DOHH2 (cell line): ENCODE results near the gene CNNM3.

Source experiments
- H3F3A ChIP-seq: fragments of 200-600 bp; sonication (generic), shearing (Covaris generic); 2 replicates; pipeline ENCODE4 v1.6.0; 2016; ENCODE audit warnings: antibody characterized with exemption, mild to moderate bottlenecking; ENCODE audit not compliant: control insufficient read depth, insufficient read depth
- H3K27ac ChIP-seq: fragments of 200-600 bp; sonication (generic); 2 replicates; pipeline ENCODE4 v1.5.1; 2014; ENCODE audit warnings: low read depth, mild to moderate bottlenecking, low read length, moderate library complexity
- H3K27me3 ChIP-seq: fragments of 200-600 bp; sonication (generic); 2 replicates; pipeline ENCODE4 v1.6.1; 2014; ENCODE audit warnings: mild to moderate bottlenecking, low read length, mixed read lengths; ENCODE audit not compliant: control insufficient read depth
- H3K36me3 ChIP-seq: fragments of 200-600 bp; sonication (generic); 2 replicates; pipeline ENCODE4 v1.6.1; 2014; ENCODE audit warnings: mild to moderate bottlenecking, low read length, moderate library complexity, mixed read lengths; ENCODE audit not compliant: control insufficient read depth
- H3K4me1 ChIP-seq: fragments of 200-600 bp; sonication (generic); 2 replicates; pipeline ENCODE4 v1.6.1; 2014; ENCODE audit warnings: mild to moderate bottlenecking, low read length, mixed read lengths; ENCODE audit not compliant: control insufficient read depth
- H3K4me2 ChIP-seq: fragments of 200-600 bp; sonication (generic); 2 replicates; pipeline ENCODE4 v1.6.0; 2014; ENCODE audit warnings: mild to moderate bottlenecking, low read length, moderate library complexity
- H3K4me3 ChIP-seq: fragments of 200-600 bp; sonication (generic); 2 replicates; pipeline ENCODE4 v1.5.1; 2014; ENCODE audit warnings: mild to moderate bottlenecking, low read length, mixed read lengths
- H3K79me2 ChIP-seq: fragments of 200-600 bp; sonication (generic); 2 replicates; pipeline ENCODE4 v1.6.1; 2014; ENCODE audit warnings: mild to moderate bottlenecking, low read length, mixed read lengths; ENCODE audit not compliant: control insufficient read depth
- H3K9me2 ChIP-seq: fragments of 200-600 bp; sonication (generic); replicated peaks from 2 replicates; pipeline ENCODE4 v1.6.1; 2014; ENCODE audit warnings: mild to moderate bottlenecking, low read length, mixed read lengths; ENCODE audit not compliant: control insufficient read depth
- H3K9me3 ChIP-seq: fragments of 200-600 bp; sonication (generic); 2 replicates; pipeline ENCODE4 v1.6.1; 2014; ENCODE audit warnings: antibody characterized with exemption, low read length, mixed read lengths; ENCODE audit not compliant: control insufficient read depth, insufficient read depth
- H4K20me1 ChIP-seq: fragments of 200-600 bp; sonication (generic); 2 replicates; pipeline ENCODE4 v1.6.0; 2014; ENCODE audit warnings: low read depth, mild to moderate bottlenecking, antibody characterized with exemption, low read length, moderate library complexity; ENCODE audit not compliant: control insufficient read depth, insufficient read depth
- CTCF ChIP-seq: fragments of 200-600 bp; sonication (generic); IDR thresholded peaks from one replicate; pipeline ENCODE4 v1.5.1; 2014; ENCODE audit warnings: antibody characterized with exemption, mild to moderate bottlenecking, low read depth, low read length; ENCODE audit not compliant: poor library complexity, severe bottlenecking
- EZH2phosphoT487 ChIP-seq: fragments of 200-600 bp; sonication (generic); IDR thresholded peaks from 2 replicates; pipeline ENCODE4 v1.6.1; 2017; ENCODE audit warnings: borderline replicate concordance, mild to moderate bottlenecking, antibody characterized with exemption, low read length, moderate library complexity, mixed read lengths

Gene CNNM3

GRCh38 chr2:96865654-96866053 lies 49.6 kb downstream of the CNNM3 start:
- no peaks in the 10 kb centered on the region for H4K20me1 ChIP-seq
- H3K27me3 ChIP-seq = peaks cover 44% of the 10 kb centered on the region
- H3K9me3 ChIP-seq = no peaks in the 10 kb centered on the region
- TF ChIP-seq EZH2phosphoT487 (no peak), CTCF (no peak)
- no peaks in the 10 kb centered on the region for H3K36me3 ChIP-seq
- no peaks in the 10 kb centered on the region for H3K79me2 ChIP-seq
- H3K4me3 ChIP-seq = no peak overlapping the region
- H3K27ac ChIP-seq = no peak overlapping the region
- H3F3A ChIP-seq = no peaks in the 10 kb centered on the region
- no peak overlapping the region for H3K4me2 ChIP-seq
- H3K9me2 ChIP-seq = no peaks in the 10 kb centered on the region
- peaks cover 14% of the 10 kb centered on the region for H3K4me1 ChIP-seq

- no peaks in the 10 kb centered on the region for H3K79me2 ChIP-seq
- peaks cover 14% of the 10 kb centered on the region for H3K4me1 ChIP-seq
- H3K9me2 ChIP-seq = no peaks in the 10 kb centered on the region
- no peaks in the 10 kb centered on the region for H3F3A ChIP-seq
- H3K4me3 ChIP-seq = no peak overlapping the region
- no peak overlapping the region for H3K27ac ChIP-seq
- no peaks in the 10 kb centered on the region for H3K36me3 ChIP-seq
- H4K20me1 ChIP-seq = no peaks in the 10 kb centered on the region
- no peak overlapping the region for H3K4me2 ChIP-seq
- no peak for TF ChIP-seq CTCF
- TF ChIP-seq EZH2phosphoT487 = no peak
- no peaks in the 10 kb centered on the region for H3K9me3 ChIP-seq
- peaks cover 49% of the 10 kb centered on the region for H3K27me3 ChIP-seq
These were observed 50.1 kb downstream of the CNNM3 start for GRCh38 chr2:96866149-96866548.

- Histone ChIP-seq H3K9me2 (no peaks in the 10 kb centered on the region), H3K9me3 (no peaks in the 10 kb centered on the region), H3K27ac (no peak overlapping the region), H3K4me1 (peaks cover 14% of the 10 kb centered on the region), H4K20me1 (no peaks in the 10 kb centered on the region), H3K36me3 (no peaks in the 10 kb centered on the region), H3K4me3 (0 out of 2 replicates have a peak overlapping the region, but pooled peaks have one; percentile 33), H3F3A (no peaks in the 10 kb centered on the region), H3K79me2 (no peaks in the 10 kb centered on the region), H3K27me3 (peaks cover 52% of the 10 kb centered on the region), H3K4me2 (peak overlapping the region; percentile 46)
- TF ChIP-seq EZH2phosphoT487 = no peak
- no peak for TF ChIP-seq CTCF
These were observed 50.5 kb downstream of the CNNM3 start for GRCh38 chr2:96866586-96866985.
